GM12878 (cell line): Measurements from ENCODE around the gene CUTC. TPM values are rescaled to one million over a fixed set of nuclear protein-coding genes. Genes with fewer than 3 reads are reported as not detected.

ENCODE experiments used
- ATAC-seq: fragments of 200-7000 bp; cut with Tn5 transposase; 3 replicates; pipeline ENCODE4 v1.9.1; 2020; ENCODE audit warnings: mild to moderate bottlenecking, moderate library complexity
- BruUV-seq: library from RNA; stranded (reverse); fragments of 400-500 nt; replicated peaks from 2 replicates; lab custom pipeline; 2021; lab: Mats Ljungman, UMichigan
- CTCF ChIA-PET: fragments of 300-600 bp; sonication (Branson Sonifier 250); formaldehyde crosslinking; extraction: SDS; loops from one replicate; lab custom pipeline; 2021; ENCODE audit warnings: inconsistent platforms; lab: Yijun Ruan, JAX
- POLR2A ChIA-PET: fragments of 350-600 bp; formaldehyde crosslinking; extraction: SDS; loops from one replicate; lab custom pipeline; 2021; ENCODE audit warnings: inconsistent platforms; lab: Charles Lee
- RAD21 ChIA-PET: fragments of 300-600 bp; sonication (Branson Sonifier 250); formaldehyde crosslinking; loops from one replicate; lab custom pipeline; 2023; ENCODE audit warnings: antibody characterized with exemption; ENCODE audit not compliant: unreplicated experiment; lab: Charles Lee
- SMC1A ChIA-PET: fragments of 300-600 bp; sonication (Branson Sonifier 250); formaldehyde crosslinking; loops from one replicate; lab custom pipeline; 2023; ENCODE audit not compliant: unreplicated experiment, uncharacterized antibody; lab: Charles Lee
- DNase-seq: peaks from one replicate; pipeline ENCODE4 v3.0.0-alpha.2; 2011; ENCODE audit warnings: low read depth, low spot score
- FAIRE-seq: peaks from 3 replicates; lab custom pipeline; 2011; peaks lifted over from hg19 to GRCh38; lab: Jason Lieb, UNC
- H2AFZ ChIP-seq: 2 replicates; pipeline ENCODE4 v1.6.0; 2011; ENCODE audit warnings: low read depth, low read length, control low read depth; ENCODE audit not compliant: control insufficient read depth
- H3K27ac ChIP-seq: 2 replicates; pipeline ENCODE4 v1.5.1; 2011; ENCODE audit warnings: control low read depth; ENCODE audit not compliant: control insufficient read depth, insufficient read depth
- H3K27me3 ChIP-seq, 2 experiments: replicated peaks in 1 of 2; 2 replicates each; pipeline versions ENCODE4 v1.6.0 to v1.6.1; 2011; ENCODE audit warnings: low read length in 1 of 2; ENCODE audit not compliant: control insufficient read depth in 2 of 2, insufficient read depth in 2 of 2
- H3K36me3 ChIP-seq, 2 experiments: 2 replicates each; pipeline ENCODE4 v1.5.1; 2011; ENCODE audit warnings: low read length in 1 of 2; ENCODE audit not compliant: control insufficient read depth in 2 of 2, insufficient read depth in 2 of 2
- H3K4me1 ChIP-seq: 2 replicates; pipeline ENCODE4 v1.6.1; 2011; ENCODE audit warnings: mild to moderate bottlenecking, low read length, moderate library complexity, mixed read lengths; ENCODE audit not compliant: control insufficient read depth, insufficient read depth
- H3K4me2 ChIP-seq: 2 replicates; pipeline ENCODE4 v1.6.0; 2011; ENCODE audit warnings: control low read depth; ENCODE audit not compliant: control insufficient read depth, insufficient read depth
- H3K4me3 ChIP-seq: fragments of 200-600 bp; sonication (generic); 2 replicates; pipeline ENCODE4 v1.5.1; 2016
- H3K79me2 ChIP-seq: 2 replicates; pipeline ENCODE4 v1.6.0; 2011; ENCODE audit warnings: low read length; ENCODE audit not compliant: control insufficient read depth, insufficient read depth
- H3K9ac ChIP-seq: 2 replicates; pipeline ENCODE4 v1.8.0; 2011; ENCODE audit warnings: low read length, control low read depth, mixed read lengths; ENCODE audit not compliant: control insufficient read depth, insufficient read depth
- H3K9me3 ChIP-seq: replicated peaks from 3 replicates; pipeline ENCODE4 v1.5.1; 2011; ENCODE audit warnings: mild to moderate bottlenecking, low read length; ENCODE audit not compliant: control insufficient read depth, insufficient read depth
- H4K20me1 ChIP-seq: 2 replicates; pipeline ENCODE4 v1.6.0; 2011; ENCODE audit not compliant: control insufficient read depth, insufficient read depth
- ASH2L ChIP-seq: fragments of 300-600, 200-600 bp; sonication (generic); IDR thresholded peaks from 2 replicates; pipeline ENCODE4 v1.6.1; 2017; ENCODE audit warnings: low read depth, mild to moderate bottlenecking, borderline replicate concordance
- NFXL1 ChIP-seq: fragments of 450-650 bp; IDR thresholded peaks from 2 replicates; pipeline ENCODE4 v1.6.1; 2017; ENCODE audit warnings: antibody characterized with exemption, mild to moderate bottlenecking, borderline replicate concordance
- SREBF2 ChIP-seq: IDR thresholded peaks from 2 replicates; pipeline ENCODE4 v1.6.1; 2012; ENCODE audit warnings: mild to moderate bottlenecking, low read length
- WGBS: methylation state at CpG from one replicate; pipeline ENCODE4 v1.1.6; 2016; ENCODE audit warnings: low lambda C conversion rate; ENCODE audit not compliant: insufficient replicate concordance, insufficient coverage; ENCODE audit errors: missing lambda C conversion rate; 5-methylcytosine and 5-hydroxymethylcytosine counted together
- in situ Hi-C: fragments of 300-500 bp; cut with MboI; formaldehyde crosslinking; loops from 9 replicates; pipeline ENCODE4 v1.14.3; 2018; ENCODE audit warnings: mixed read lengths
- intact Hi-C: fragments of 100-400 bp; cut with micrococcal nuclease; formaldehyde crosslinking; loops from one replicate; pipeline ENCODE4 v1.14.2; 2022; ENCODE audit not compliant: unreplicated experiment
- polyA plus RNA-seq, 11 experiments: library from polyadenylated mRNA; depleted of rRNA in 4 of 11; unstranded in 6 of 11; stranded (reverse) in 5 of 11; fragments of >200 nt; fragmentation: Nextera tagmentation in 4 of 11; fragmentation: Illumina TruSeq in 1 of 11; extraction: Ambion mirVana in 4 of 11; extraction: Trizol in 1 of 11; gene quantifications; 1 replicate in 1 of 11; 2 replicates in 10 of 11; pipeline versions ENCODE4 v1.2.1 to v1.2.3, GENCODE V29; 2011 to 2016; ENCODE audit warnings: inconsistent platforms in 2 of 11, missing spikeins in 2 of 11, low read depth in 1 of 11
- total RNA-seq, 4 experiments: library from RNA; depleted of rRNA in 3 of 4; stranded (reverse); fragments of >200 nt in 3 of 4; fragmentation: Illumina TruSeq in 1 of 4; extraction: Trizol in 1 of 4; gene quantifications; 2 replicates each; pipeline versions ENCODE4 v1.2.1 to v1.2.3, GENCODE V29; 2013 to 2021
- TF ChIP-seq, protein P1 (sequence below): fragments of 150-350 bp; IDR thresholded peaks from 2 replicates; pipeline ENCODE4 v1.6.1; 2016; ENCODE audit warnings: low read depth, low read length
- TF ChIP-seq, protein P2 (sequence below): IDR thresholded peaks from 2 replicates; pipeline ENCODE4 v1.6.1; 2011; ENCODE audit warnings: low read depth, low read length, improper control_type of control experiment, borderline replicate concordance
- TF ChIP-seq, protein P3 (sequence below): fragments of 450-650 bp; IDR thresholded peaks from 2 replicates; pipeline ENCODE4 v1.6.1; 2018; ENCODE audit warnings: borderline replicate concordance, mild to moderate bottlenecking; ENCODE audit not compliant: partially characterized antibody

The CUTC gene
- total and polyA plus RNA-seq, 10 of the 15 experiments (the other 5 are each of a cell fraction or from before 2014, with no cell fraction given) = 23.8 to 71.7 (median 40.8) TPM

DNA sequence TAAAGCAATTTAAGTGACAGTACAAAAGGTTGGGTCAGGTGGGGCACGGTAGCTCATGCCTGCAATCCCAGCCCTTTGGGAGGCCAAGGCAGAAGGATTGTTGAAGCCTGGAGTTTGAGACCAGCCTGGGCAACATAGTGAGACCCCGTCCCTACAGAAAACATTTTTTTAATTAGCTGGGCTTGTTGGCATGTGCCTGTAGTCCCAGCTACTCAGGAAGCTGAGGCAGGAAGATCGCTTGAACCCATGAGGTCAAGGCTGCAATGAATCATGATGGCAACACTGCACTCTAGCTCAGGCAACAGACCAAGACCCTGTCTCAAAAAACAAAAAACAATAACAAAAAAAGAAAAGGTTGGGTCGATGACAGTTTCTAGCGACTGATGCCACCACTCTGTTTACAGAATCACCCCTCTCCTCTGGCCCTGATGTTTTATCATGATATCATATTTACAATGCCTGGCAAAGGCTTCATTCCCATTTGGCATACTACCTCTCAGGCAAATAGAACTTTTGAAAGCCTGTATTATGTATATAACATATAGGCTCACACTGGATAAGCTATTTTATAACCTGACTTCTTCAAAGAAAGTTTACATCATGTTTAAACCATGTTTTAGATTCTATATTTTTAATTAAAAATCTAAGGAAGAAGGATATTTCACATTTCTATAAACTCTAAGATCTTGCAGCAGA is 49.8 kb downstream of the CUTC start:
- Histone ChIP-seq H3K79me2 (no peaks in the 10 kb centered on the region), H3K4me1 (peaks cover 10% of the 10 kb centered on the region), H3K9ac (no peak overlapping the region), H2AFZ (no peak overlapping the region), H3K4me3 (no peak overlapping the region), H3K27ac (no peak overlapping the region), H3K27me3 (no peaks in the 10 kb centered on the region), H3K4me2 (no peak overlapping the region), H4K20me1 (no peaks in the 10 kb centered on the region), H3K9me3 (no peaks in the 10 kb centered on the region; the same call in 2 of the 3 replicates), H3K36me3 (no peaks in the 10 kb centered on the region)
- in situ Hi-C loops (no loop called here), intact Hi-C loops (no loop called here)
- BruUV-seq = no TSS peak
- no peak for FAIRE-seq
- ChIA-PET POLR2A (interaction anchor here (0.8 kb wide), 1 partner anchor 16 kb away, joined by 4 read pairs; no protein-coding TSS in a partner anchor), CTCF (no interaction called here), SMC1A (no interaction called here), RAD21 (no interaction called here)
- no peak for TF ChIP-seq SREBF2
- no peak for TF ChIP-seq NFXL1
- DNase-seq = no peak
- no peak for ATAC-seq
- WGBS = 81% methylated on average over 5 of the region's 5 CpGs

DNA sequence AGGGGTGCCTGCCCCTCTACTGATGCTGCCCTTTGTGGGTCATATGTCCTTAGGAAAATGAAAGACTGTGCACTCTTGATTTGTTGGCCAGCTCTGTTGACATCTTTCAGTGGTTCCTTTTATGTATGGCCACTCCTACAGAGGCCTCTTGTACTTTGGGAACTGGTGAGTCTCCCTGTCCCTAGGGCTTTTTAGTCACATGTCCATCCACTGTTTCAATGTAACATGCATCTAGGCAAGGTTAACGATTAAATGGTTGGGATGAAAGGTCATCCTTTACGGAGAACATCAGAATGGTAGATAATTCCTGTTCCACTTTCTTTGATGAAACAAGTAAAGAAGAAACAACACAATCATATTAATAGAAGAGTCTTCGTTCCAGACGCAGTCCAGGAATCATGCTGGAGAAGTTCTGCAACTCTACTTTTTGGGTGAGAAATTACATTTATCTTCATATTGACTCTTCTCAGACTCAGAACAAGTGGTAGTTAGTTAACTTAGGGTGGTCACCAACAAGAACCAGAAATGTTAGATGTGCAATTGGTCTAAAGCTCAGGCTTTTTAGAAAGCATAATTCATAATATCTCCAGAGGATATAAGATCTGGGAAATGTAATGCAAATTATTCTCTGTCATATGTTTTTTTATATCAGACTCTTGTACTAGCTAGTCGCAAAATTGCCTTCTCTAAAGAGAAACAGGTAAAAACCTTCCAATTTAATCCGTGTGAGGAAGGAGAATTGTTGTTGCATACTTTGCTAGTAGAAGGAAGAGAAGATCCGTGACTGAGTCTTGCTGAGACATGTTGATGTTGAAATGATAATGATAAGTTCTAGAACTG is 50.6 kb downstream of the CUTC start, which contains the start of gene ABCC2:
ABCC2 (plus strand) TSS at position 194 of the 840 bp plus-strand sequence; CDS start at position 399, 205 bp downstream.
- no peak within 1 kb of the TSS for H3K9ac ChIP-seq
- DNase-seq (no peak), FAIRE-seq (no peak), ATAC-seq (no peak)
- peaks cover 4% of the 10 kb centered on the region; the same call in 1 of the 2 replicates for H3K4me1 ChIP-seq
- CTCF ChIA-PET = no interaction called here
- H3K27me3 ChIP-seq = no peaks in the 10 kb centered on the region
- SMC1A ChIA-PET = no interaction called here
- in situ Hi-C loops (no loop called here), intact Hi-C loops (no loop called here)
- no peak within 1 kb of the TSS for H3K4me3 ChIP-seq
- H2AFZ ChIP-seq = no peak within 1 kb of the TSS
- H3K79me2 ChIP-seq = no peaks in the 10 kb centered on the region
- RAD21 ChIA-PET = interaction anchor here (0.6 kb wide), 1 partner anchor 15 kb away, joined by 4 read pairs; no protein-coding TSS in a partner anchor
- H3K27ac ChIP-seq = no peak within 1 kb of the TSS
- H4K20me1 ChIP-seq = no peaks in the 10 kb centered on the region
- no peaks in the 10 kb centered on the region; the same call in 2 of the 3 replicates for H3K9me3 ChIP-seq
- H3K36me3 ChIP-seq = no peaks in the 10 kb centered on the region
- POLR2A ChIA-PET = no interaction called here
- H3K4me2 ChIP-seq = no peak within 1 kb of the TSS
- no TSS peak for BruUV-seq
- 63% methylated on average over 7 of the region's 7 CpGs for WGBS
- TF ChIP-seq, protein P1, sequence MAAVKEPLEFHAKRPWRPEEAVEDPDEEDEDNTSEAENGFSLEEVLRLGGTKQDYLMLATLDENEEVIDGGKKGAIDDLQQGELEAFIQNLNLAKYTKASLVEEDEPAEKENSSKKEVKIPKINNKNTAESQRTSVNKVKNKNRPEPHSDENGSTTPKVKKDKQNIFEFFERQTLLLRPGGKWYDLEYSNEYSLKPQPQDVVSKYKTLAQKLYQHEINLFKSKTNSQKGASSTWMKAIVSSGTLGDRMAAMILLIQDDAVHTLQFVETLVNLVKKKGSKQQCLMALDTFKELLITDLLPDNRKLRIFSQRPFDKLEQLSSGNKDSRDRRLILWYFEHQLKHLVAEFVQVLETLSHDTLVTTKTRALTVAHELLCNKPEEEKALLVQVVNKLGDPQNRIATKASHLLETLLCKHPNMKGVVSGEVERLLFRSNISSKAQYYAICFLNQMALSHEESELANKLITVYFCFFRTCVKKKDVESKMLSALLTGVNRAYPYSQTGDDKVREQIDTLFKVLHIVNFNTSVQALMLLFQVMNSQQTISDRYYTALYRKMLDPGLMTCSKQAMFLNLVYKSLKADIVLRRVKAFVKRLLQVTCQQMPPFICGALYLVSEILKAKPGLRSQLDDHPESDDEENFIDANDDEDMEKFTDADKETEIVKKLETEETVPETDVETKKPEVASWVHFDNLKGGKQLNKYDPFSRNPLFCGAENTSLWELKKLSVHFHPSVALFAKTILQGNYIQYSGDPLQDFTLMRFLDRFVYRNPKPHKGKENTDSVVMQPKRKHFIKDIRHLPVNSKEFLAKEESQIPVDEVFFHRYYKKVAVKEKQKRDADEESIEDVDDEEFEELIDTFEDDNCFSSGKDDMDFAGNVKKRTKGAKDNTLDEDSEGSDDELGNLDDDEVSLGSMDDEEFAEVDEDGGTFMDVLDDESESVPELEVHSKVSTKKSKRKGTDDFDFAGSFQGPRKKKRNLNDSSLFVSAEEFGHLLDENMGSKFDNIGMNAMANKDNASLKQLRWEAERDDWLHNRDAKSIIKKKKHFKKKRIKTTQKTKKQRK = no peak
- TF ChIP-seq ASH2L = no peak
- TF ChIP-seq, protein P2, sequence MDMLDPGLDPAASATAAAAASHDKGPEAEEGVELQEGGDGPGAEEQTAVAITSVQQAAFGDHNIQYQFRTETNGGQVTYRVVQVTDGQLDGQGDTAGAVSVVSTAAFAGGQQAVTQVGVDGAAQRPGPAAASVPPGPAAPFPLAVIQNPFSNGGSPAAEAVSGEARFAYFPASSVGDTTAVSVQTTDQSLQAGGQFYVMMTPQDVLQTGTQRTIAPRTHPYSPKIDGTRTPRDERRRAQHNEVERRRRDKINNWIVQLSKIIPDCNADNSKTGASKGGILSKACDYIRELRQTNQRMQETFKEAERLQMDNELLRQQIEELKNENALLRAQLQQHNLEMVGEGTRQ = no peak
- TF ChIP-seq, protein P3, sequence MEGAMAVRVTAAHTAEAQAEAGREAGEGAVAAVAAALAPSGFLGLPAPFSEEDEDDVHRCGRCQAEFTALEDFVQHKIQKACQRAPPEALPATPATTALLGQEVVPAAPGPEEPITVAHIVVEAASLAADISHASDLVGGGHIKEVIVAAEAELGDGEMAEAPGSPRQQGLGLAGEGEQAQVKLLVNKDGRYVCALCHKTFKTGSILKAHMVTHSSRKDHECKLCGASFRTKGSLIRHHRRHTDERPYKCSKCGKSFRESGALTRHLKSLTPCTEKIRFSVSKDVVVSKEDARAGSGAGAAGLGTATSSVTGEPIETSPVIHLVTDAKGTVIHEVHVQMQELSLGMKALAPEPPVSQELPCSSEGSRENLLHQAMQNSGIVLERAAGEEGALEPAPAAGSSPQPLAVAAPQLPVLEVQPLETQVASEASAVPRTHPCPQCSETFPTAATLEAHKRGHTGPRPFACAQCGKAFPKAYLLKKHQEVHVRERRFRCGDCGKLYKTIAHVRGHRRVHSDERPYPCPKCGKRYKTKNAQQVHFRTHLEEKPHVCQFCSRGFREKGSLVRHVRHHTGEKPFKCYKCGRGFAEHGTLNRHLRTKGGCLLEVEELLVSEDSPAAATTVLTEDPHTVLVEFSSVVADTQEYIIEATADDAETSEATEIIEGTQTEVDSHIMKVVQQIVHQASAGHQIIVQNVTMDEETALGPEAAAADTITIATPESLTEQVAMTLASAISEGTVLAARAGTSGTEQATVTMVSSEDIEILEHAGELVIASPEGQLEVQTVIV = no peak
